ENCODE results near the gene SLPI. TPM values are rescaled to one million over a fixed set of nuclear protein-coding genes. Genes with fewer than 3 reads are reported as not detected.

Gene SLPI
- total and polyA plus RNA-seq, 2 of the 13 experiments (the other 11 are each of a cell fraction or from before 2014, with no cell fraction given): 0.13 TPM; not detected in 1

DNA sequence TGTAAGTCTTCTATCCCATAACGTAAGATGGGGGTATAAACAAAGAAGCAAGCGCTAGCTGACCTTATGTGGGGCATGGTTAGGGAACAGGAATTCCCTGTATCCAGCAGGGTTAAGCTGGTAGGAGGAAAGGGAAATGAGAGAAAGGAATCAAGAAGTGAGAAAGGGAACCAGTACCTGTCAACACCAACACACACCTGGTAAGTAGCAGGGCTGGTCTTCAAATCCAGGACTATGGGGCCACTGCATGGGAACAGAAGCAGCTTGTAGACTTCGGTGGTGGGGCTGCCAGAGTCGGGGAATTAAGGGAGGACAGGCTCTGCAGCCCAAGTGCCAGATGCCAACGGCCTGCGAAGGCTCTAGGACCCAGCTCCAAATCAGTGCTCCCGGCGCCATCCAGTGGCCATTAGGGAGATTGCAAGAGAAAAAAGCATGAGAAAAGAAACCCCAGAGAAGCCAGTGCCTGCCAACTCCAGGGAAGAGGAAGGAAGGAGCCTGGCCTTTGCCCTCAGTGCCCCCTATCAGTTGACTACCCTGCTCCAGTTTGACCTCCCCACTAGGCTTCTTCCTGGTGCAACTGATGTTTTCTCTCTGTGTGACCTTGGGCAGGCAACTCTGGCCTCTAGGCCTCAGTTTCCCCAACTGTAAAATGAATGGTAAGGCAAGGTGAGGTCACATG, 36.5 kb upstream of the SLPI start (continued):
- TF ChIP-seq, protein P1, sequence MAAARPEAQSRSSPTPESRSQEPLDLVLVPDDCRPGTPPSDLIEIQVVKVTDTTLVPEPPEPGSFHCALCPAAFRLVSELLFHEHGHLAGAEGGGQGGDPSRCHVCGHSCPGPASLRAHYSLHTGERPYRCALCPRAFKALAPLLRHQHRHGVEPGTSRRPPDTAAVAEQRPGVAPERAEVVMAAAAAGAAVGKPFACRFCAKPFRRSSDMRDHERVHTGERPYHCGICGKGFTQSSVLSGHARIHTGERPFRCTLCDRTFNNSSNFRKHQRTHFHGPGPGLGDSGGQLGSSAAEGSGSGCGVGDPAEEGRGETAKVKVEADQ (CRISPR knock-in tag; IDR thresholded peaks at IDR 0.05; ENCODE audit: borderline replicate concordance): no peak
- TF ChIP-seq ZNF333 (CRISPR knock-in tag; IDR thresholded peaks at IDR 0.05; ENCODE audit: borderline replicate concordance): 0 out of 2 replicates have a peak, but pooled peaks have one; percentile 35
- TF ChIP-seq SMAD3 (CRISPR knock-in tag; IDR thresholded peaks at IDR 0.05): no peak
- TF ChIP-seq, protein P2, sequence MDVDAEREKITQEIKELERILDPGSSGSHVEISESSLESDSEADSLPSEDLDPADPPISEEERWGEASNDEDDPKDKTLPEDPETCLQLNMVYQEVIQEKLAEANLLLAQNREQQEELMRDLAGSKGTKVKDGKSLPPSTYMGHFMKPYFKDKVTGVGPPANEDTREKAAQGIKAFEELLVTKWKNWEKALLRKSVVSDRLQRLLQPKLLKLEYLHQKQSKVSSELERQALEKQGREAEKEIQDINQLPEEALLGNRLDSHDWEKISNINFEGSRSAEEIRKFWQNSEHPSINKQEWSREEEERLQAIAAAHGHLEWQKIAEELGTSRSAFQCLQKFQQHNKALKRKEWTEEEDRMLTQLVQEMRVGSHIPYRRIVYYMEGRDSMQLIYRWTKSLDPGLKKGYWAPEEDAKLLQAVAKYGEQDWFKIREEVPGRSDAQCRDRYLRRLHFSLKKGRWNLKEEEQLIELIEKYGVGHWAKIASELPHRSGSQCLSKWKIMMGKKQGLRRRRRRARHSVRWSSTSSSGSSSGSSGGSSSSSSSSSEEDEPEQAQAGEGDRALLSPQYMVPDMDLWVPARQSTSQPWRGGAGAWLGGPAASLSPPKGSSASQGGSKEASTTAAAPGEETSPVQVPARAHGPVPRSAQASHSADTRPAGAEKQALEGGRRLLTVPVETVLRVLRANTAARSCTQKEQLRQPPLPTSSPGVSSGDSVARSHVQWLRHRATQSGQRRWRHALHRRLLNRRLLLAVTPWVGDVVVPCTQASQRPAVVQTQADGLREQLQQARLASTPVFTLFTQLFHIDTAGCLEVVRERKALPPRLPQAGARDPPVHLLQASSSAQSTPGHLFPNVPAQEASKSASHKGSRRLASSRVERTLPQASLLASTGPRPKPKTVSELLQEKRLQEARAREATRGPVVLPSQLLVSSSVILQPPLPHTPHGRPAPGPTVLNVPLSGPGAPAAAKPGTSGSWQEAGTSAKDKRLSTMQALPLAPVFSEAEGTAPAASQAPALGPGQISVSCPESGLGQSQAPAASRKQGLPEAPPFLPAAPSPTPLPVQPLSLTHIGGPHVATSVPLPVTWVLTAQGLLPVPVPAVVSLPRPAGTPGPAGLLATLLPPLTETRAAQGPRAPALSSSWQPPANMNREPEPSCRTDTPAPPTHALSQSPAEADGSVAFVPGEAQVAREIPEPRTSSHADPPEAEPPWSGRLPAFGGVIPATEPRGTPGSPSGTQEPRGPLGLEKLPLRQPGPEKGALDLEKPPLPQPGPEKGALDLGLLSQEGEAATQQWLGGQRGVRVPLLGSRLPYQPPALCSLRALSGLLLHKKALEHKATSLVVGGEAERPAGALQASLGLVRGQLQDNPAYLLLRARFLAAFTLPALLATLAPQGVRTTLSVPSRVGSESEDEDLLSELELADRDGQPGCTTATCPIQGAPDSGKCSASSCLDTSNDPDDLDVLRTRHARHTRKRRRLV (CRISPR knock-in tag; IDR thresholded peaks at IDR 0.05): no peak
- TF ChIP-seq HOXD1 (CRISPR knock-in tag; IDR thresholded peaks at IDR 0.05): no peak
- no peak for TF ChIP-seq ARNTL (CRISPR knock-in tag; IDR thresholded peaks at IDR 0.05)
- TF ChIP-seq PAWR (CRISPR knock-in tag; IDR thresholded peaks at IDR 0.05; ENCODE audit: borderline replicate concordance): no peak
- TF ChIP-seq, protein P3, sequence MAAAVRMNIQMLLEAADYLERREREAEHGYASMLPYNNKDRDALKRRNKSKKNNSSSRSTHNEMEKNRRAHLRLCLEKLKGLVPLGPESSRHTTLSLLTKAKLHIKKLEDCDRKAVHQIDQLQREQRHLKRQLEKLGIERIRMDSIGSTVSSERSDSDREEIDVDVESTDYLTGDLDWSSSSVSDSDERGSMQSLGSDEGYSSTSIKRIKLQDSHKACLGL (CRISPR knock-in tag; IDR thresholded peaks at IDR 0.05): peak; percentile 44; the same call in 1 of the 2 replicates
- no peak for TF ChIP-seq ZNF720 (CRISPR knock-in tag; IDR thresholded peaks at IDR 0.05)
- TF ChIP-seq, protein P4, sequence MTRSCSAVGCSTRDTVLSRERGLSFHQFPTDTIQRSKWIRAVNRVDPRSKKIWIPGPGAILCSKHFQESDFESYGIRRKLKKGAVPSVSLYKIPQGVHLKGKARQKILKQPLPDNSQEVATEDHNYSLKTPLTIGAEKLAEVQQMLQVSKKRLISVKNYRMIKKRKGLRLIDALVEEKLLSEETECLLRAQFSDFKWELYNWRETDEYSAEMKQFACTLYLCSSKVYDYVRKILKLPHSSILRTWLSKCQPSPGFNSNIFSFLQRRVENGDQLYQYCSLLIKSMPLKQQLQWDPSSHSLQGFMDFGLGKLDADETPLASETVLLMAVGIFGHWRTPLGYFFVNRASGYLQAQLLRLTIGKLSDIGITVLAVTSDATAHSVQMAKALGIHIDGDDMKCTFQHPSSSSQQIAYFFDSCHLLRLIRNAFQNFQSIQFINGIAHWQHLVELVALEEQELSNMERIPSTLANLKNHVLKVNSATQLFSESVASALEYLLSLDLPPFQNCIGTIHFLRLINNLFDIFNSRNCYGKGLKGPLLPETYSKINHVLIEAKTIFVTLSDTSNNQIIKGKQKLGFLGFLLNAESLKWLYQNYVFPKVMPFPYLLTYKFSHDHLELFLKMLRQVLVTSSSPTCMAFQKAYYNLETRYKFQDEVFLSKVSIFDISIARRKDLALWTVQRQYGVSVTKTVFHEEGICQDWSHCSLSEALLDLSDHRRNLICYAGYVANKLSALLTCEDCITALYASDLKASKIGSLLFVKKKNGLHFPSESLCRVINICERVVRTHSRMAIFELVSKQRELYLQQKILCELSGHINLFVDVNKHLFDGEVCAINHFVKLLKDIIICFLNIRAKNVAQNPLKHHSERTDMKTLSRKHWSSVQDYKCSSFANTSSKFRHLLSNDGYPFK (CRISPR knock-in tag; IDR thresholded peaks at IDR 0.05; ENCODE audit: borderline replicate concordance): 0 out of 2 replicates have a peak, but pooled peaks have one; percentile 31
- no peak for TF ChIP-seq GATAD2A (CRISPR knock-in tag; IDR thresholded peaks at IDR 0.05)
- TF ChIP-seq, protein P5, sequence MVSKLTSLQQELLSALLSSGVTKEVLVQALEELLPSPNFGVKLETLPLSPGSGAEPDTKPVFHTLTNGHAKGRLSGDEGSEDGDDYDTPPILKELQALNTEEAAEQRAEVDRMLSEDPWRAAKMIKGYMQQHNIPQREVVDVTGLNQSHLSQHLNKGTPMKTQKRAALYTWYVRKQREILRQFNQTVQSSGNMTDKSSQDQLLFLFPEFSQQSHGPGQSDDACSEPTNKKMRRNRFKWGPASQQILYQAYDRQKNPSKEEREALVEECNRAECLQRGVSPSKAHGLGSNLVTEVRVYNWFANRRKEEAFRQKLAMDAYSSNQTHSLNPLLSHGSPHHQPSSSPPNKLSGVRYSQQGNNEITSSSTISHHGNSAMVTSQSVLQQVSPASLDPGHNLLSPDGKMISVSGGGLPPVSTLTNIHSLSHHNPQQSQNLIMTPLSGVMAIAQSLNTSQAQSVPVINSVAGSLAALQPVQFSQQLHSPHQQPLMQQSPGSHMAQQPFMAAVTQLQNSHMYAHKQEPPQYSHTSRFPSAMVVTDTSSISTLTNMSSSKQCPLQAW (CRISPR knock-in tag; IDR thresholded peaks at IDR 0.05): 0 out of 2 replicates have a peak, but pooled peaks have one; percentile 53
- TF ChIP-seq TGIF2 (CRISPR knock-in tag; IDR thresholded peaks at IDR 0.05): no peak
- no peak for TF ChIP-seq MED1 (CRISPR knock-in tag; IDR thresholded peaks at IDR 0.05)
- peak; percentile 8; the same call in 1 of the 2 replicates for TF ChIP-seq FOXO1 (CRISPR knock-in tag; IDR thresholded peaks at IDR 0.05)
- peak; percentile 59 for TF ChIP-seq JARID2 (CRISPR knock-in tag; IDR thresholded peaks at IDR 0.05; ENCODE audit: insufficient replicate concordance)
